Measurements from ENCODE around the gene C19orf85.

The C19orf85 gene

GRCh38 chr19:55476100-55476775 is 11.7 kb upstream of the C19orf85 start, which contains the start of gene ZNF628:
Gene ZNF628 (plus strand): TSS chr19:55476617. CDS start chr19:55479911, 3,294 bp downstream.
- DNase-seq: peak; percentile 93

- DNase-seq: no peak
Measured at GRCh38 chr19:55474269-55475265, 10.0 kb upstream of the C19orf85 start.

- no peak for DNase-seq
Measured at GRCh38 chr19:55473225-55474012, 8.9 kb upstream of the C19orf85 start.

- no peak for DNase-seq
Measured at GRCh38 chr19:55472463-55472862, 7.9 kb upstream of the C19orf85 start.

GRCh38 chr19:55471266-55471665 is 6.7 kb upstream of the C19orf85 start:
- DNase-seq: no peak

GRCh38 chr19:55468054-55468393 is 3.5 kb upstream of the C19orf85 start:
- DNase-seq: no peak

GRCh38 chr19:55467236-55468053 is 2.9 kb upstream of the C19orf85 start:
- DNase-seq: no peak

- DNase-seq: no peak
Measured at GRCh38 chr19:55466241-55466614, 1.7 kb upstream of the C19orf85 start.

- no peak for DNase-seq
Measured at GRCh38 chr19:55465460-55466240, 1.1 kb upstream of the C19orf85 start.

- no peak for DNase-seq
Measured at GRCh38 chr19:55464039-55464661, 401 bp downstream of the C19orf85 start.

GRCh38 chr19:55463583-55464031 is 944 bp downstream of the C19orf85 start:
- DNase-seq: no peak

GRCh38 chr19:55462722-55463121 is 1.8 kb downstream of the C19orf85 start:
- DNase-seq: no peak

GRCh38 chr19:55461974-55462626 is 2.5 kb downstream of the C19orf85 start:
- no peak for DNase-seq

GRCh38 chr19:55461259-55461973 is 3.1 kb downstream of the C19orf85 start, which contains the start of gene ISOC2:
Gene ISOC2 (minus strand): TSS chr19:55461642. CDS start chr19:55456486, 5,156 bp downstream.
- peak; percentile 99 for DNase-seq

GRCh38 chr19:55460670-55461258 is 3.8 kb downstream of the C19orf85 start:
- no peak for DNase-seq

- no peak for DNase-seq
Measured at GRCh38 chr19:55459950-55460657, 4.4 kb downstream of the C19orf85 start.

- DNase-seq: no peak
Measured at GRCh38 chr19:55459551-55459949, 5.0 kb downstream of the C19orf85 start.
